HG03064 (cell line): ENCODE data around the gene PIGO.

Experiments used
- ATAC-seq: cut with Tn5 transposase; IDR thresholded peaks from one replicate; pipeline ENCODE4 v1.9.1; 2021; ENCODE audit warnings: low read depth; ENCODE audit not compliant: unreplicated experiment

Gene PIGO

DNA sequence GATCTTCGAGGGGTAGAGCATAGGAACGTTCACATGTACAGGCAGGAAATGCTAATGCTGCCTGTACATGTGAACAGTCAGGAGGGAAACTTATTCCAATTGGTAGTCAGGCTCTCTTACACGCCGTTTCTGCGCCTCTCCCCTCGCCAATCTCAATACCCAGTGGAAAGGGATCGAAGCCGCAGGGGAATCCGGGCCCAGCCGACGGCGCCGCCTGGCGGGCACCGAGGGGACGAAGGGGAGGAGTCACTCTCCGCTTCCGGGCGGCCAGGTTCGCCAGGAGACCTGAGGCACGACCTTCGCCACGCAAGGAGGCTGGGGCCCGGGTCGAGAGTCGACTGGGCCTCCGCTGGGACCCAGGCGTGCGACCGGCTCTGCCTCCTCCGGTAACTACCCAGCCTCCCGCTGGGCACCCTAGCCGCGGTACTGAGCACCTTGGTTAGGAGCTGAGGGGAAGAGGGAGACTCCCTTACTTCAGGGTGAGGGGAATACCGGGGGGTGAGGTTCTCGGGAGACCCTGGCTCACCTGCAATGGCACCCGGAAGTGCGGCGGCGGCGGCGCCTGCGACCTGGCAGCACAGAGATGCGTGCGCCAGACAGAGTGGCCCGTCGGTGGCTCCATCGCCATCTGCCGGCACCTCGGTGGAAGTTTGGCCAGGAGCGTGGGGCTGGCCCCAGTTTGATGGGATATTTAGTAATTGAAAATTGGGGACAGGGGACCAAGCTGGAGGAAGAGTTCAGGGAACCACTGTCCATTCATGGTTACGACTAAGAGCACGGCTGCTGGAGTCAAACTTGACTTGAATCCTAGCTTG is at the start of gene PIGO:
Gene PIGO, minus strand, starts transcription at position 557 of the 815 bp plus-strand sequence. CDS start 1,026 bp downstream, outside the sequence.
- ATAC-seq: peak; percentile 85

DNA sequence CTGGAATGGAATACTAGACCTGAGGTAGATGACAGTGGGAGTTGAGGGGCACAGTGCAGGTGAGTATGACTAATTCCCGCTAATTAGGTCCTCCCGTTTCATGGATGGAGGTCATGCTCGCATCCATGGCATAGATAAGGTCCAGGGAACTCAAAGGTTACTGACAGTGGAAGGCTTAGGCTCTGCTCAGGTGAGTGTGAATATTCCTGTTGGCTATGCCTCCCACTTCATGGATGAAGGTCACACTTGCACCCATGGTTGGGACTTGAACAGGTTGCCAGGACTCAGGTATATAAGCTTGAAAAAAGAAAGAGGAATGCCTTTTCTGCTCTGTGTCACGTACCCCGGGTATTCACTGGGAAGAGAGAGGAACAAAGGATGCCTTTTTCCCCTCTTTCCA is 45.6 kb upstream of the PIGO start:
- ATAC-seq: no peak

DNA sequence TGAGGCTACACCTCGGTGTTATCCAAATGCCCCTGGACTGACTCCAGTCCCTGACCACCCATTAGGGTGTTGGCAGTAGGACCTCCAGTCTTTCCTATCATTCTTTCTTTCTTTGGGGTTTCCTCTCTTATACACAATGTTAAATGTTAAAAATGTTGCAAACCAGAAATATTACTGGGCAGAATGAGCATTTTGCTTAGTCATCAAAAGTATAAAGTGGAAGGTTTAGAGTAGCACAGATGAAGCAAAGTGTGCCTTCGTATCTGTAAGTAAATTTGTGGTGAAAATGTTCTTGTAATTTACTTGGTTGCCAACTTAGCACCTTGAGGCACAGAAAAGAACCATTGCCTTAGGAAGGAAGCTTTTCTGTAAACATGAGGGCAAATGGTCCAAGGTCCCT is 43.7 kb upstream of the PIGO start:
- no peak for ATAC-seq

DNA sequence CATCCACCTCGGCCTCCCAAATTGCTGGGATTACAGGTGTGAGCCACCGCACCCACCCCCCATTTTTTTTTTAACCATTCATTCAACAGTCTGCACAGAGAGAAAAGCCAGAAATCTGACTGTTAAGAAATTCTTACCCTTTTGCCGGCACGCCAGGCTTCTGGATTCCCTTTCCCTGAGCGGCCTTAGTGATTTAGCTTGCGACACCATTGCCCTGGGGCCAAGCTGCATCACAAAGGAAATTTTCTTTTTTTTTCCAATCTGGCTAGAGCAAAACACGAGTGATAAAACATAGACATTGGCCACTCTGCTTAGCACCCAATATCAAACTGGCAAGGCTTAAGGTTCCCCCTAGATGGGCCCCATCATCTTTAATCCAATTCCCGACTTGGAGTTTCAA is 40.5 kb upstream of the PIGO start:
- no peak for ATAC-seq

DNA sequence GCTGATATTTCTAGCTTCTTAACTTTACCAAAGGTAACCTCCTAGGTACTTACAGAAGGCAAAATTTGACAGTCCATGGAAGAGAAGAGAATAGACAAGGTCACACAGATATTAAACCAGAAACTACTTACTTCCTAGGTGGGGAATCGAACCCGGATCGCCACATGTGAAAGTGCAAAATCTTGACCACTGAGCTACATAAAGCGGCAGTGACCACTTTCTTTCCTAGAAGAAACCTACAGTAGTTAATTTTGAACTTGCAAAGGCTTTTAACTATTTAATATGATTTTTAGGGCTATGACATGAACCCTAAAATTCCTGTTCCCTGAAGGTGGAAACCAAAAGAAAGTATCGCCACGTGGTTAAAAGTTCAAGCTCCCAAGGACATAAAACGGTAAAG is 39.6 kb upstream of the PIGO start:
- ATAC-seq: no peak

DNA sequence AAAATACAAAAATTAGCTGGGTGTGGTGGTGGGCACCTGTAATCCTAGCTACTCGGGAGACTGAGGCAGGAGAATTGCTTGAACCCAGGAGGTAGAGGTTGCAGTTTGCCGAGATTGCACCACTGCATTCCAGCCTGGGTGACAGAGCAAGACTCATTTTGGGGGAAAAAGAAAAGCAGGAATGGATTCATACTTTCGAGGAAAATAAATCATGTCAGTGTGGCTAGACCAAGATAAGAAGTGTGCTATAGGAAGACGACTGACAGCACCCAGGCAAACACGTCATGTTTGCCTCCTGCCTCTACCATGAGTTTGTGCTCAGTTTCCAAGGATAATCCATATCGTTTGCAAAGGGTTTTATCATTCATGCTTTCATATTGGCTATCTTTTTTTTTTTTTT is 38.5 kb upstream of the PIGO start:
- ATAC-seq: no peak

DNA sequence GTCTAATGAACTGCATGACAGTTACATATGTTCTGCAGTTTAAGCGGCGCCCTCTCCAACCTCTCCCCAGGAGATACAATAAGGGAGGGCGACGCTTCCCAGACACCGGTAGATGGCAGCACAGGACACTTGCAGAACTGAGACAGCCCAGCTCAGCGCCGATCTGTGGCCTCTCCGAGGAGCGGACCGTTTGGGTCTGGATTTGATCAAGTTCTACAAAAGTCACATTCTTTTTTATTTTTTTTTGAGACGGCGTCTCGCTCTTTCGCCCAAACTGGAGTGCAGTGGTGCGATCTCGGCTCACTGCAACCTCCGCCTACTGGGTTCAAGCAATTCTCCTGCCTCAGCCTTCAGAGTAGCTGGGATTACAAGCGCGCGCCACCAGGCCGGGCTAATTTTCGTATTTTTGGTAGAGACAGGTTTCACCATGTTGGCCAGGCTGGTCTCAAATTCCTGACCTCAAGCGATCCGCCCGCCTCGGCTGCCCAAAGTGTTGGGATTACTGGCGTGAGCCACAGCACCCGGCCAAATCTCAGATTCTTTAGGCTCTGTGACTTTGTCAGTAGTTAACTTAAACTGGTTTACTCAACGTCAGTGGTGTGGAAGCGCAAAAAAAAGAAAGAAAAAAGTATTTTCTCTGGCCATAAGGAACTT is 20.6 kb upstream of the PIGO start:
- ATAC-seq: no peak

DNA sequence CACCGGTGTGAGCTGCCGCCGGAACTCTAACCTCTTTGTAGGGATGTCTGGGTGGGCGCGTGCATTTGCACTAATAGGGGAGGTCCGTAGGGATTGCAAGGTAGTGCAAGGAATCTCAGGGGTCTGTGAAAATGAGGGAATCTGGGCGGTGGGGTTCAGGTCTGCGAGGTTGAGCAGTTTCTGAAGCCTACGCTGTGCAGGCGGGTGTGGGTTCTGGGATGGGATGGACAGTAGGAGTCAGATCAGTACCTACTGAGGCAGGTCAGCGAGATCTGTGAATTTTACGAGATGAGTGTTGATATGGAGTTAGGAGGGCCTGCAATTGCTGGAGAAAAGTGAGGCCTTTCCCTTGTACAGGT is 20.1 kb upstream of the PIGO start:
- ATAC-seq: no peak

DNA sequence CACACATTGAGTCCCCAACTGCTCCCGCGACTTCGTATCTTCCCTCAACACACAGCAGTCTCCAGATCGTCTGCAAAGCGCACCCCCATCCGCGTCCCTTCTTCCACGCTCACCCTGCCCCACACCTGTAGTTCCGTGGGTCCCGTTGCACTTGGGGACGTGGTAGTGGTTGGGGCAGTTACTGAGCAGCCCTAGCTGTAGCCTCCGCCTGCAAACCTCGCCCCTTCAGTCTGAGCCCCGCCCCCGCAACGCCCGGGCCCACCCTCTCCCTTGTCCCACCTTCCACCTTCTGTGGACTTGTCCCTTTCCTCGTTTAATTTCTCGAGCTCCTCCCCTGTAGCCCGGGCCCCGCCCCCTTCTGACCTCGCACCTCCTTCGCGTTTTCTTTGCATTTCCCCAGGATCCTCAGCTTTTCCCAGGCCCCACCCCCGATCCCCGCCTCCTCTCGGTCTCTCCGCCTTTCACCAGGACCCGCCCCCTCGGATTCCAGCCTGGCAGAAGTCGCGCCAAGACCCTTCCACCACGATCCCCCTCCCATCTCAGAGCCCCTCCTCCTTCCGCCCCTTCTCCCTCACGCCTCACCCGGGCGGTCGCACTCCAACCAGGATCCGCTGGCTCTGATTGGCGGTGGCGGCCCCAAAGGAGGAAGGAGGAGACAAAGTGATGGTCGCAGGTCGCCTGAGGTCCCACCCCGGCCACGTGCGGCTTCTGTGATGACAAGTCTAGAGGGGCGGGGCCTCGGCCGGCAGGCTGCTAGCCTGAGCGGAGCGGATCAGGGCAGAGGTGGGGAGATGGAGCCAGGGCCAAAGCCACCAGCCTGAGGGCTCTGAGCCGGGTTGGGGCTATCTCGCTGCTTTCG is 19.5 kb upstream of the PIGO start, which contains the start of gene ATOSB:
Gene ATOSB, minus strand, starts transcription at position 183 of the 859 bp plus-strand sequence. CDS start 7,588 bp downstream, outside the sequence.
- ATAC-seq: peak; percentile 56

DNA sequence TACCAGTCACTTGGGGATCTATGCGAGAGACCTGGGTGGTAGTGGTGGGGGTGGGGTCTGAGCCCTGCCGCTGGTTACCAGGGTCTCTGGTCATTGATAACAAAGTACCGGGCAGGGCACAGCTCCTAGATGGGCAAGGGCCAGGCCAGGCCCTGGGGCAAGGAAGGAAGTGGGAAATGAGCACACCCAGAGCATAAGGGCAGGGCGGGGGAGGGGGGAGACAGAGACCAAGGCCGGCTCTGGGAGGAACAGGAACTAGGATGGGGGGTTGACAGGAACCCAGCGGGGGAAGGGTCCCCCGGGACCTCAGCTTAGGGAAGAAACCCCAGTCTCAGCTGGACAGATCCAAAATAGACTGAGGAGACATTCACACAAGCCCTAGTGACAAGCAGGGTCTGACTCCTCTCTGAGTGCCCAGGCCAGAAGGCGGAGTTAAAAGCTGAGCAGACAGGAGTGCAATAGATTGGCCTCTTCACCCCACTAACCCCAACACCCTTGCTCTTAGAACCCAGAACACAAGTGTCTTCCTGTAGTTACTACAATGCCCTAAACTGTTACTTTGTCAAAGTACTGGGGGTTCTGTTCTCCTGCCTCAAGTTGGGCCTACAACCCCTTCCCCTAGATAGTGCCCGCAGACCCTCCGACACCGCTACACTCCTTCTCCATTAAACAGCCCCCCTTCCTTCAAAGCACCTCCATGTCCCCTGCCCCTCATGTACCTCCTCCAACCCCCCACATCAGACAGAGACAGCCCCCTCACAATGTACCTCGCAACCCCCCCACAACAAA is 18.6 kb upstream of the PIGO start:
- ATAC-seq: no peak

DNA sequence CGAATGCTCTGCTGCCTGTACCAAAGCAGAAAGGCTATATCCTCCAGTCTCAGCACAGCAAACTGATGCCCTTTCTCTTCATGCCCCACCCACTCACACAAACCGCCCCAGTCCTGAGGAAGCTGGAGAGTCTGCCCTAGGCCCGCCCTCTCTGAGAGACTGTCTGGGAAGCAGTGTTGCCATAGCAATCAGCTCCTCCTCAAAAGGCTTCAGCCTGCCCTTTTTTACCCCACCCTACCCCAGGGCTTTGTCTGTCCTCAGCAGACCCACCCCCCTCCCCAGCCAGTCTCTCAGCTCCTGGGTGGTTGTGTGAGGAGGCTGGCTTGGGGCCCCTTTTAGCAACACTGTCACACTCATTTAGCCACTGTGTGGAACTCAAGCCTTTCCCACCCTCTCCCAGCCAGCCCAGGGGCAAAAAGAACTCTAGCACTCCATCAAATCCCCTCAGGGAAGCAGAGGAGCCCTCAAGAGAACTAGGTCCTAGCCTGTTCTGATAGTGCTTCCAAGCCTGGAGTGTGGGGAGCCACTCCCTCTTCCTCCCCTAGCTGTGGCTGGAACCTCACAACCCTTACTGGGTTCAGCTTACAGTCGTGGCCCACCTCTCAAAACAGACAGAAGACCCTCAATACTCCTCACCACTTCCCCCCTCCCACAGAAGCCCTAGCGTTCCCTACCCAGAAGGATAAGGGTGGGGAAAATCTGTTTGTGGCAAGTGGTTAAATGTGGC is 17.9 kb upstream of the PIGO start:
- ATAC-seq: no peak

DNA sequence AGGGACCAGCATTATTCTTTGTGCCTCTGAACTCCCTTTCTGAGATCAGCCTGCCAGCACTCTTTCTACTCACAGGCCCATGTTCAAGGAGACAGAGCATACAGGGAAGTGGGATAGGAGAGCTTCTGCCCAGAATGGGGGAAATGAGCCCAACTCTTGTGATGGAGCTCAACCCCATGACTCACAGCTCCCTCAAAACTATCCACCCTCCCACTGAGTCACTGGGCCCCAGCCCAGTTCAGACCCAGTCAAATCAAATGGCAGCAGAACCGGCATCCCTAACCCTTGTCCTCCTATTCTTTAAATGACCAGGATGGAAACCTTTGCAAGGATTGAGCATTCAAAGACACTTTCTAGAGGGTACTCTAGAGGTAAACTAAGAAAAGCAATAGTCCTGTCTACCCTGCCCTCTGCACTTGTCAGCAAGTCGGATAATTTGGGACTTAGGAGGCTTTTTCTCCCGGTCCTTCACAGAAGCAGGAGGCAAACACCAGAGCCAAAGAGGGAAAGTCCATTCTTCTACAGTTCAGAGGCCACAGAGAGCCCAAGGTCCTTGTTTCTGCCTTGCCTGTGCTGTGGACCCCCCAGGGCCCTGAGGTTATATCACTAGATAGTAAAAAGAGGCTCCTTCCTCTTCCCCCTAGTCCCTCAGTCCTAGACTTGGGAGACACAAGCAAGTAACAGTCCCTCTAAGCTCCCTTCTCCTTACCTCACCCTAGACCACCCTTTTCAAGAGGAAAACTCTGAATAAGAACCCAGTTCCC is 16.0 kb upstream of the PIGO start:
- ATAC-seq: no peak

DNA sequence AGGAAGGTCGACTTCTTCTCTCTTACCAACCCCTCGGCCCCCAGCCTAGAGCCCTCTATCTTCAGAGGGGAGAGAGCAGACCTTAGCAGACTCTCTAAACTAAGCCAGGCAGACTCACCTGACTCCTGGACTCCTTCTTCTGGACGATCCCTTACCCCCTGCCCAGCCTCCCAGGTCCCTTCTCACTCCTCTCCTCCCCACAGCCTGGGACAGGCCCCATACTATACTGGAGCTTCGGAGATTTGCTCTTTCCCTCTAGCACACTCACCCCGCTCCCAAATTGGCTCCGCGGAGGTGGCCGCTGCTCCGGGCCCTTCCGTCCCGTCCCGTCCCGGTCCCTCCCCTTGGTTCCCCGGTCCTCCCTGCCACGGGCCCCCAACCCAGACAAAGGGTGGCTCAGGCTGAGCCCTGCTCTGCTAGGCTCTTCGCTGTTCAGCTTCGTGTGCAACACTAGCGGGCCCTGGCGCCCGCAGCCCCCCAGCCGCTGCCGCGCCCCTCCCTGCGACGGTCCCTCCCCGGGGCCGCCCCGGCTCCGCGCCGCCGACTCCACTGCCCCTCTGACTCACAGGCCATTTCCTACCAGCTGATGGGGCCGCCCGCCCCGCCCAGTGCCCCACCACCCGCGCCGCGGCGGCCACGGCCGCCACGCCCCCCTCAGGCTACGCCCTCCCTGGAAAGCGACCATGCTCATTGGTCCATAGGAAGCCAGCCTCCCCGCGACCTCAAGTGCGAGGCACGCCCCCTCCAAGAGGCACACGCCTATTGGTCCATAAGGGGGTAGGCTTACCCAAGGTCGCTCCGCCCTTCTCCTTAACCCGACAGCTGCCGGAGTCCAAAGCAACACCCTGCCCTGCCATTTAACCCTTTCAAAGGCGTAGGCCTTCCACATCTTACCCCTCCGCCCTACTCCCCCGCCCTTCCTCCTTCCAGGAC is 14.9 kb upstream of the PIGO start:
- peak; percentile 69 for ATAC-seq

DNA sequence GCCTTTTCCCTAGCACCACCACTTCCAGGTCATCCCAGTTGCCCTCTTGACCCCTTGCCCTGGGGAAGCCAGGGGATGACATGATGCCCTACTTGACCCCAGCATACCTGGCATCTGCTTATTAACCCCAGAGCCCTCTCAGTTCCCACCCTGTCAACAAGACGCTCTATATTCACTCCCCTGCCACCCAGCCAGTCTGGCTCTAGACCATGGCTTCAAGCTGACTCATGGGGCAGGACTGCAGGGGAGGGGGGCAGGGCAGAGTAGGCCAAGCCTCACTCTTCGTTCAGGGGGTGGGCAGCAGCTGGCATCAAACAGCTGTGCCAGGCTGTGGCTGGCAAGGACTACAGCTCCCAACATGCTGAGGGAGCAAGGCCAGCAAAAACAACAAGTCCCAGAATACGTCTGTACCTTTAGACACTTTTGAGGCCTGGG is 14.0 kb upstream of the PIGO start:
- ATAC-seq: no peak

DNA sequence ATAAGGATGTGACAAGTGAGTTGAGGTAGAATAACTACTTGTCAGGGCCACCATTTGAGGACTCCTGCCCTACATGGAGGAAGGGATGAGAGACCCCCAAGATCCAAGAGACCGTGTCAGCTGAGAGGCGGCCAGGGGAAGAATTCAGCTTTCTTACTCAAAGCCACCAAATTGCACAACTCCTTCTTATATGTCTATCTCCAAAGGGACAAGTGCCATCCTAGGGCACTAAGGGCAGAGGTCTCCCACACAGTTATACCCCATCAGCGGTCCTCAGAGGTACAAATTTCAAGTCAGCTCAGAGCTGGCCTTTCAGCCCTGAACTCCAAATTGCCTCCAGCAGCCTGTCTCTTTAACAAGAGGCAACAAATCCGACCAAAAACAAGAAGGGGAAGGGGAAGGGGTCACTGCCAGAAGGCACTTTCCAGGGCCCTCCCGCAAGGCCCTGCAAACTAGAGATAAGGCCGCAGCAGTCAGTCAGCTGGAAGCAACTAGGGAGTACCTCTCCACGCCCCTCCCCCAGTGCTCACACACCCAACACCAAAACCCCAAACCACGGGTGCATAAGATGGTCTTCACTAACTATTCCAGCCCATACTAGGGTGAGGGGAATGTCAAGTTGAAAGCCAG is 12.7 kb upstream of the PIGO start:
- ATAC-seq: no peak

DNA sequence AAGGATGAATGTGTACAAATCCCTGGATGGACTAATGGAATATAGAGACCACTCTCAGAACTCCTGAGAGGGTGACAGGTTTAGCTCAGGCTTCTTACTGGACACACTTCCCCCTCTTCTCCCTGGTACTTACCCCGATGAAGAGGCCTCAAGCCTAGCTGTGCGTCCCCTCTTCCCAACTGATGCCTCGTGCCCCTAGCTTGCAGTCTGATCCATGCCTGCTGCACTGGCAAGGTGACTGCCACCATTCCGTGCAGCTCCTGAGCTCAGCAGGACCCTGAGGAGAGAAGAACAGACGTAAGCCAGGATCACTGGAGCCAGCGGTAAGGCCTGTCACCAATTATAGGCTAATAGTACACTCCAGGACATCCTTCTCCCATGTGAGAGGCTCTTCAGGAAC is 12.1 kb upstream of the PIGO start:
- ATAC-seq: no peak
